DND-41 (cell line): ENCODE results near the gene HOOK1.

Experiments
- EZH2 ChIP-seq: IDR thresholded peaks from 3 replicates; pipeline ENCODE4 v1.6.1; 2012; ENCODE audit warnings: borderline replicate concordance, low read depth, mild to moderate bottlenecking, moderate library complexity, low read length, inconsistent platforms; ENCODE audit not compliant: severe bottlenecking
- TF ChIP-seq, protein P1 (sequence below): IDR thresholded peaks from 2 replicates; pipeline ENCODE4 v1.5.1; 2012; ENCODE audit warnings: borderline replicate concordance, low read length, moderate library complexity, mild to moderate bottlenecking; ENCODE audit not compliant: poor library complexity, severe bottlenecking; ENCODE audit errors: extremely low read depth

DNA sequence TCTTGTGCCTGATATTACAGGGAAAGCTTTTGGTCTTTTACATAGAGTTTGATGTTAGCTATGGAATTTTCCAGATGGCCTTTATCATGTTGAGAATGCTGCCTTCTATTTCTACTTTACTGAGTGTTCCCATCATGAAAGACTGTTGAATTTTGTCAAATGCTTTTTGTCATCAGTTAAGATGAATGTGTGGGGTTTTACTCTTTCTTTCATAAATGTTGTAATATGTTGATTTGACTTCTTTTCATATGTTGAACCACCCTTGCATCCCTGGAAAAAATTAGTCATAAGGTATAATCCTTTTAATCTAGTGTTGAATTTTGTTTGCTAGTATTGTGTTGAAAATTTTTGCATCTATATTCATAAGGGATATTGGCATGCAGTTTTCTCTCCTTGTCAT lies 16.1 kb upstream of the HOOK1 start:
- TF ChIP-seq, protein P1, sequence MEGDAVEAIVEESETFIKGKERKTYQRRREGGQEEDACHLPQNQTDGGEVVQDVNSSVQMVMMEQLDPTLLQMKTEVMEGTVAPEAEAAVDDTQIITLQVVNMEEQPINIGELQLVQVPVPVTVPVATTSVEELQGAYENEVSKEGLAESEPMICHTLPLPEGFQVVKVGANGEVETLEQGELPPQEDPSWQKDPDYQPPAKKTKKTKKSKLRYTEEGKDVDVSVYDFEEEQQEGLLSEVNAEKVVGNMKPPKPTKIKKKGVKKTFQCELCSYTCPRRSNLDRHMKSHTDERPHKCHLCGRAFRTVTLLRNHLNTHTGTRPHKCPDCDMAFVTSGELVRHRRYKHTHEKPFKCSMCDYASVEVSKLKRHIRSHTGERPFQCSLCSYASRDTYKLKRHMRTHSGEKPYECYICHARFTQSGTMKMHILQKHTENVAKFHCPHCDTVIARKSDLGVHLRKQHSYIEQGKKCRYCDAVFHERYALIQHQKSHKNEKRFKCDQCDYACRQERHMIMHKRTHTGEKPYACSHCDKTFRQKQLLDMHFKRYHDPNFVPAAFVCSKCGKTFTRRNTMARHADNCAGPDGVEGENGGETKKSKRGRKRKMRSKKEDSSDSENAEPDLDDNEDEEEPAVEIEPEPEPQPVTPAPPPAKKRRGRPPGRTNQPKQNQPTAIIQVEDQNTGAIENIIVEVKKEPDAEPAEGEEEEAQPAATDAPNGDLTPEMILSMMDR, result no peak
- no peak for TF ChIP-seq EZH2
